Kidney glomerular epithelial cell (primary cell): ENCODE results near the gene PSME3.

Experiments used
- DNase-seq: peaks from one replicate; lab custom pipeline; 2025; lab: John Stamatoyannopoulos, UW

Gene PSME3

DNA sequence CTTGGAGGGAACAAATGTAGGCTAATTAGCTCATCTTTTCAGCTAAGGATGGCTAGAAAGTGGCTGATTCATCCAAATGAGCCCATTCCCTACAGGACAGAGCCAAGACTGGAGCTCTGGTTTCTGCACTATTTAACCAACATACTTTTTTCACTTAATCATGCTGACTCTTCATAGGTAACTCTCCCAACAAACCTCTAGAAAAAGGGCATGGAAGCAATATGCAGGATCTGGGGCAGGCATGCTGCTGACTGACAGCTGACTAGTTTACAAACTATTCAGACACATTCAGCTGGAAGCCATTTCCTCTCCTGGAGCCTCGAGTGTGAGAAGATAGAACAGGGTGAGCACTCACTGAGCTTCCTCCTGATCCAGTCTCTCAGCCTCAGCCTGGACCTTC, 15.3 kb upstream of the PSME3 start:
- DNase-seq: no peak

DNA sequence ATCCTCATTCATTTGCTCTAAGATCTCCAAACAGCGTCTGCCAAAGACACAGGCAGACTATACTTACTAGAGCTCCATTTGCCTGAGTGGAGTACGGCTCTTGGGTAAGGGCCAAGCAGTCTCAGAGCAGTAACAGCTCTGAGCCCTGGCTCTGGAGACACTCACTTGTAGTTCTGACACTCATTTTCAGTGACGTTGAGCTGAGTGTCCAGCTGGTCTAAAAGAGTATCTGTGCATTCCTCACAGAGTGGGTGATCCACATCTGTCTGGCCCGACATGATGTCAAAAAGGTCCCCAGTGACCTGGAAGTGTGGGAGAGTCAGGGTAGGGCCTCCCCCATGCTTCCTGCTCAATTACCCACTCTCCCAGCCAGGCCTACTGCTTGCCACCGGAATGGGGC, 14.8 kb upstream of the PSME3 start:
- no peak for DNase-seq

DNA sequence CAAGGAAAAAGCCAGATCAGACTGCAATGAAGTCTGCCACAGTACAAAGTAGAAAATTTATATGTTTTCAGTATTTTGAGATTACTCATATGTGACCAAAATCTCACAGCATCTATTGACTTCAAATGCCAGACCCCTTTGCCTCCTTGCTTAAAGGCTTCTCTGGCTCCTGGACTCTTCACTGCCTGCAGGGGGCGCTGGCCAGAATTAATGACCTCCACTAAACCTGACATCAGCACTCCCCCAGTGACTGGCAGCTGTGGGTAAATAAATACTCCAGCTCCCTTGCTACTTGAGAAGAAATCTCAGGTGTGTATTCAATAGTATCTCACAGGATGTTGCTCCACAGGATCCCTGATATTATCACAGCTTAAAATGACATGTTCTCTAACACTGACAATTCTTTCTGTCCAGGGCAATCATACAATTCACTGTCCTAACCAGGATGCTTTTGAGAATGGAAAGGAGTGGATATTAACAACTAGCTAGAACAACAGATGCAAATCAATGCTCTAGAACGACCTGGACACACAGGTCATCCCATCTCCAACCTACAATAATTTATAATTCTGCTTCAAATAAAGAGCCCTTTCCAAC, 13.2 kb upstream of the PSME3 start:
- DNase-seq: peak; percentile 56

DNA sequence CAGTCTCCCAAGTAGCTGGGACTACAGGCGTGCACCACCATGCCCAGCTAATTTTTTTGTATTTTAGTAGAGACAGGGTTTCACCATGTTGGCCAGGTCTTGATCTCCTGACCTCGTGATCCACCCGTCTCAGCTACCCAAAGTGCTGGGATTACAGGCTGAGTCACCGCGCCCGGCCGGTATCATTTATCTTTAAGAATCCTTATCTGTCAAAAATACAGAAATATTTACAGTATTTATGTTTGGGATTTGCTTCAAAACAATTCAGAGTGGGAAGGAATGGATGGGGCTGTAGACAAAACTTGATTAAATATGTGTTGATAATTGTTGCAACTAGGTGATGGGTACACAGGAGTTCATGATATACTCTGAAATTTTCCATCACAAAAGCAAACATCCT, 12.0 kb upstream of the PSME3 start:
- DNase-seq: no peak

DNA sequence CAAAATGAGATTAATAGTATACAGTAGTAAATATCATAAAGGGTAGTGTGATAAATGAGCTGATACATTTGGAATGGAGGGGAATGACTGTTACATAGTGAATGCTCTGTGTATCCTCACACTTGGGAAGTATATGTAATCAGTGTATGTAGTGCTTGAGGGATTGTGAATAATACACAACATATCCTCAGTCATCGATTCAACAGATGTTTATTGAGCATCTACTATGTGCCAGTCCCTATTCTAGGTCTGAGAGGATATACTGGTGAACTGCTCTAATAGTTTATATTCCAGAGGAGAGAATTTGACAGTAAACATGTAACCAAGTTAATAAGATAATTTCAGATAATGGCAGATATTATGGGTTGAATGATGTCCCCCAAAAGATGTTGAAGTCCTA, 5.7 kb upstream of the PSME3 start:
- DNase-seq: no peak

DNA sequence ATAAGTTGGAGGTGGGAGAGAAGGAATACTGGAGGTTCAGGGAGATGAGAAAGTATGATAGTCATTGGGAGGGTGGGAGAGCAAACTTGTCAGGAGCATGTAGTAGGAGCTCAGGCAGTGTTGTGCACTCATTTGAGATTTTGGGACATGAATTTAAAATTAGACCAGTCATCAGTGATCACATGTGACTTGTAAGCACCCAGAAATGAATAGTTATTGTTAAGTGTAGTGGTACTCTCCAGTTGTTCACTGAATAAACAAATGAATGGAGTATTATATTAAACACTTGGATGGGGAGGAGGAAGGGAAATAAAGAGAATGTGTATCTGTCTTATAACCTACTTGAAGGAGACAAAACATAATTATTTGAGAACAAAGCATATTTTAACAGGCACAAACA, 2.2 kb upstream of the PSME3 start:
- DNase-seq: no peak

DNA sequence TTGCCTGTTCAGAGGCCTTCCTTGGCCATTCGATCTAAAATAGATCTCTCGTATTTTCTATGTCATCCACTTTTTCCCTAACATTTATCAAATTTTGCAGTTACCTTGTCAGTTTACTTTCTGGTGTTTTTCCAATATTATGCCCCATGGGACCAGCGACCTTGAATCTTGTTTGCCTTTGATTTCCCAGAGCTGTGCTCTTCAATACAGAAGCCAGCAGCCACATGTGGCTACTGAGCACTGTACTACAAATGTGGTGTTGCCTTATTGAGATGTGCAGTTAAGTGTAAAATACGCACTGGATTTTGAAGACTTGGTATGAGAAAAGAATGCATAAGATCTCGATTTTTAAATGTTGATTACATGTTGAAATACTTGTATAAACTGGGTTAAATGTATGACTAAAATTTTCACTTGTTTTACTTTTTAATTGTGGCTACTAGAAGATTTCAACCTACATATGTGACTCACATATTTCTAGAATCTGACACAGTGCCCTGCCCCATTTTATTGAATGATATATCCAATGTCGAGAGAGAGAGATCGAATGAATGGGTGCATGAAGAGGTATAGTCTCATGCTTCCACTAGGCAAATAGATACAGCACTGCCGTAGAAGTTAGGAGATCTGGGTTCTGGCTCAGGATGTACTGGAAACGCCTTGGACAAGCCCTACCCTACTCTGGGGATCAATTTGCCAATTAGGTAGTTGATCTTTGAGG, 824 bp upstream of the PSME3 start:
- no peak for DNase-seq

DNA sequence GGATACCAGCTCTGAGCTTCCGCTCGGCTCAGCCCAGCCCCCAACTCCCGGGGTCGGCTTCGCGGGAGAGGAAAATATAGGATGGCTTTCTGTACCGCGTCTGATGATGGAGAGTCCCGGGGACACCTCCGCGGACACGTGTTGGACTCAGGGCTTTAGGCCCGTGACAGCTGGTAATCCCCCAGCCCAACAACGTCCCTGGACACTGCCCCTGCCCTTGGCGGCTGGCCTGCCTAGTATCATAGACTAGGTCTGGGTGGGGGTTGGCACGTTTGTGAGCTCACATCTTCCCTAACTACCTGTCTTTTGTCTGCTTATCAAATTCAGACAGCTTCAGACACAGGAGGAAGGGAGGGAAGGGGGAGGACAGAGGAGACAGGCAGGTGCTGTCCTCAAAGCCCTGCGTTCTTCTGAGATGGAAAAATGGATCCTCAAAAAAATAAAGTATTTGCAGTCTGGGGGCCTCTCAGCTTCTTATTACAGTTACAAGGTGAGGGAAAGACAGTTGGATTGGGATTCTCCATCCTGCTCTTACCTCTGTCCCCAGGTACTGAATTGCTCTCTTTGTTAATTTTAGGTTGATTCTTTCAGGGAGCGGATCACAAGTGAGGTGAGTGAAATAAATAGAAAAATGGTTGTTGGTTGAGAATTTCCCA, 698 bp downstream of the PSME3 start:
- DNase-seq: no peak

DNA sequence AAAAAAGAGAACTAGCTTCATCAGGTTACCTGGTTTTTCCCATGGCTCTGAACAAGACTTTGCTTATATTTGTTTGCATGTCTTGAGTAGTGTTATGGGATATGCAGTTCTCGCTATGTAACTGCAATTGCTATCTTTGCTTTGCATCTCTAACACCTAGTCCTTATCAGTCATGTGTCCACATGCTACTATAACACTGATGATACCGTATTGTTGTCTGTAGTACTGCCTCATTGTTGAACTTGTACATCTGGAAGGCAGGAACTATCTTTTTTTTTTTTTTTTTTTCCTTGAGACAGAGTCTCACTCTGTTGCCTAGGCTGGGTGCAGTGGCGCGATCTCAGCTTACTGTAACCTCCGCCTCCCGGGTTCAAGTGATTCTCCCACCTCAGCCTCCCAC, 2.5 kb downstream of the PSME3 start:
- no peak for DNase-seq

DNA sequence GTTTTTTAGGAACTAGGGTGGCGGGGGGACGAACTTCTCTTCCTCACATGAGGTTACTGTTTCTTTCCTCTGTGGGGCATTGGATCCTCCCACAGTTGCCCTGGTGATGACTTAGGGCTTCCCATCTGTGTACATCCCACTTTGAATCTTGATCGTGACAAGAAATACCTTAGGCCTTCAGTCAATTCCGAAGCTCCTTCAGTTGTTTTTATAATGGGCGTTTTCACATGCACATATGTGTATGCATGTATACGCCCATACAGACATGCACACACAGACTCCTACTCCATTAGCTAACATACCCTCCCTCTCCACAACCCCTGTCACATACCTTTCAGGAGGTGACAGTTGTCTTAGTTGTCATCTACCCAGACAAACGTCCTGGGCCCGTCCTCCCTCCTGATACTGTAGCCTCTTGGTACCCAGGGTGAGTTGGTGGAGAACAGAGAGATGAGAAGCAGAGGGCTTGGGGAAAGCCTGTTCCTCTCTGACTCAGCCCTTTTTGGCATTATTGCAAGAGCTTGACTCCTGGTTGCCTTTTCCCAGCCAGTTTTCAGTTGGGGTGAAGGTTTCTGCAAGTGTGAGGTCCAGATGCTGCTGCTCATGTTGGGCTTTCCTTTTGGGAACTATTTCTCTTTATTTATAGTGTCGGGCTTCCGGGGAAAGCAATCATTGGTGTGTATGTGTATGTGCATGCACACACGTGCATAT, 8.9 kb downstream of the PSME3 start:
- no peak for DNase-seq

DNA sequence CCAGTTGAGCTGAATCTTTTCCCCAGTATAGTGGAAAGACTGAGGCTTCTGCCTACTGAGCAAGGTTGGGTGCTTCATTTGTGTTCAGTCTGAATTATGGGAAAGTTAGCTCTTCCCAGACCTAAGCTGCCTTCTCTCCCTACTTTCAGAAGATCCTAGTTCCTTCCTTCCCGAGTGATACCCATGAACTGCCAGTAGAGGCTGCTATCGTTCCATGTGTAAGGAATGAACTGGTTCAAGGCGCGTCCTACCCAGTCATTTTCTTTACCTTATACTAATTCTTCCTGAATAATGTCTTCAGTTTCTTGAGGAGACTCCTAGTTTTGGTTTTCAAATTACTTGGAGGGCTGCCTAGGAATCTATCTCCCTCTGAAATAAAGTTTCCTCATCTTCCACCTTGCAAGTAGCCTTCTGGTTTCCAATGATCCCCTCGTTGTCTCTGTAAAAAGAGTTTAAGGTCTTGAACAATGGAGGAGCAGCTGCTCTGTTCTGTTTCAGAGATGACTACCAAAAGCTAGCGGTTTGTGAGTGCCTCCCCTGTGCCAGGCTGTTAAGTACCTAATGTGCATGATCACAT, 10.2 kb downstream of the PSME3 start:
- DNase-seq: peak; percentile 59

DNA sequence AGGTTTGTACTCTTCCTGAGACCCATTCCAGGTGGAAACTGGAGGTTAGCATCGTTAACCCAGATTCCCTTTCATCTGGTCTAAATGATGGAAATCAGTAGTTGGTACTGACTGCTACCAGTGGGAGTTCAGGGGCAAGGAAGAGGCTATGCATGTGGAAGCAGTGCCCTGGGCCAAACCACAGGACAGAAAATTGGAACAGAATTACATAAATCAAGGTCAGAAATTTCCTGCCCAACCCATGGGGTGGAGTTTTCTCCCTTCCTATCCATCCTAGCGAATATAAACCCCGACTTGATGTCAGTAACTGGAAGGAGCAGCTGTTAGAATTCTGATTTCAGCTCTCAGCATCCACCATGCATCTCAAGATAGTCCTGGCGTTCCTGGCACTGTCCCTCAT, 11.1 kb downstream of the PSME3 start, which contains the start of gene AOC2:
AOC2 (plus strand) TSS at position 310 of the 400 bp plus-strand sequence; CDS start at position 357, 47 bp downstream.
- no peak for DNase-seq

DNA sequence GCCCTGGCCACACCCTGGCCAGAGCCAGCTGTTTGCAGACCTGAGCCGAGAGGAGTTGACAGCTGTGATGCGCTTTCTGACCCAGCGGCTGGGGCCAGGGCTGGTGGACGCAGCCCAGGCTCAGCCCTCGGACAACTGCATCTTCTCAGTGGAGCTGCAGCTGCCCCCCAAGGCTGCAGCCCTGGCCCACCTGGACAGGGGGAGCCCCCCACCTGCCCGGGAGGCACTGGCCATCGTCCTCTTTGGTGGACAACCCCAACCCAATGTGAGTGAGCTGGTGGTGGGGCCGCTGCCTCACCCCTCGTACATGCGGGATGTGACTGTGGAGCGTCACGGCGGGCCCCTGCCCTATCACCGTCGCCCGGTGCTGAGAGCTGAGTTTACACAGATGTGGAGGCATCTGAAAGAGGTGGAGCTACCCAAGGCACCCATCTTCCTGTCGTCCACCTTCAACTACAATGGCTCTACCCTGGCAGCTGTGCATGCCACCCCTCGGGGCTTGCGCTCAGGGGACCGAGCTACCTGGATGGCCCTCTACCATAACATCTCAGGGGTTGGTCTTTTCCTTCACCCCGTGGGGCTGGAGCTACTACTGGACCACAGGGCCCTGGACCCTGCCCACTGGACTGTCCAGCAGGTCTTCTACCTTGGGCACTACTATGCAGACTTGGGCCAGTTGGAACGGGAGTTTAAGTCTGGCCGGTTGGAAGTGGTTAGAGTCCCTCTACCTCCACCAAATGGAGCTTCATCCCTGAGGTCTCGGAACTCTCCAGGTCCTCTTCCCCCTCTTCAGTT, 11.8 kb downstream of the PSME3 start:
- DNase-seq: no peak

DNA sequence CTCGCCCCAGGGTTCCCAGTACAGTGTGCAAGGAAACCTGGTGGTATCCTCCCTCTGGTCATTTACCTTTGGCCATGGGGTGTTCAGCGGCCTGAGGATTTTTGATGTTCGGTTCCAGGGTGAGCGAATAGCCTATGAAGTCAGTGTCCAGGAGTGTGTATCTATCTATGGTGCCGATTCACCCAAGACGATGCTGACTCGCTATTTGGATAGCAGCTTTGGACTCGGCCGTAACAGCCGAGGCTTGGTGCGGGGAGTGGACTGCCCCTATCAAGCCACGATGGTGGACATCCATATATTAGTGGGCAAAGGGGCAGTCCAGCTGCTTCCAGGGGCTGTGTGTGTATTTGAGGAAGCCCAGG, 12.3 kb downstream of the PSME3 start:
- DNase-seq: no peak

DNA sequence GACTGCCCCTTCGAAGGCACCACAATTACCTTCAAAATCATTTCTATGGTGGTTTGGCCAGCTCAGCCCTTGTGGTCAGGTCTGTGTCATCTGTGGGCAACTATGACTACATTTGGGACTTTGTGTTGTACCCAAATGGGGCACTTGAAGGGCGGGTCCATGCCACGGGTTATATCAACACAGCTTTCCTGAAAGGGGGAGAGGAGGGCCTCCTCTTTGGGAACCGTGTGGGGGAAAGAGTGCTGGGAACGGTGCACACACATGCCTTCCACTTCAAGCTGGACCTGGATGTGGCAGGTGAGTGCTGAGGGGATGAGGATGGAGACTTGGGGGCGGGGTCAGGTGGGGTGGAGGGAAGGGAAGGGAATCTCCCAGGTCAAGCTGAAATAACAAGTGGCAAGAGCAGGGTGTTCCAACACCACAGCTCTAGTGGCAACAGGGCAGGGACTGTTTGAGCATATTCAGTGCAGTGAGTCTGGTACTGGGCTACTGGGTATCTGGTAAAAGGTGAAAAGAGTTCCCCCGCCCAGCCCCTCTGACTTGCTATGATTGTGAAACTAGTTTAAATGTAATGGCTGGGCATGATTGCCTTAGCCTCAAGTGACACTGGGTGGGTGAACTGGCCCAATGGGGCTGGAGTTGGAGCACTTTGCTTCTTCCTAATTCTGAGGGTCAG, 12.9 kb downstream of the PSME3 start:
- no peak for DNase-seq

DNA sequence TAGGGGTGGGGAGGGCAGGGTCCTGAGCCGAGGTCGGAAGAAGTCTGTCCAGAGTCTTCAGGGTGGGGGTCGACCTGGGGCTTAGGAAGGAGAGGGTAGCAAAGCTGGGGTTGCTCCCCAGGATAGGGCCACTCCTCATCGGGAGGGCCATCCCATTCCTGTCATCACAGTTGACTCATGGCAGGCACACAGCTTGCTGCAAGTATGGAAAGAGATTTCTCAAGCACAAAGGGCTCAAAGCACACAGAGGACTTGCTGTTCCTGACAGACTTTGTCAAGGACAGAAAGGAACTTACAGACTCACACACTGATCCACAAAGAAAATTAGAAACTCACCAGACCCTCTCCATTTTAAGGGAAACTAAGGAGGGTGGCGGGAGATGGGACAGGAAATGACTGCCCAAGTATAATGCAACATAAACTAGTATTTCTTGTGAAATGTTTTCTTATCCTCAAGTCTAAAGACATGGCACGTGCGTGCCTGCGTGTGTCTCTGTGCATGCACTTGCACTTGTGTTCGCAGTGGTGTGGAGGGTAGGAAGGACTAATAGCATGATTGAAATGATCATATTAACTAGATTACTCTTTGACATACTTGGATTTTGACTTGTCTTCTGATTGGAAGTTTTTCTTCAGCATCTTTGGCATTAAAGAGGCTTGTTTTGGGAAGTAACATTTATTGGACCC, 13.5 kb downstream of the PSME3 start:
- no peak for DNase-seq

DNA sequence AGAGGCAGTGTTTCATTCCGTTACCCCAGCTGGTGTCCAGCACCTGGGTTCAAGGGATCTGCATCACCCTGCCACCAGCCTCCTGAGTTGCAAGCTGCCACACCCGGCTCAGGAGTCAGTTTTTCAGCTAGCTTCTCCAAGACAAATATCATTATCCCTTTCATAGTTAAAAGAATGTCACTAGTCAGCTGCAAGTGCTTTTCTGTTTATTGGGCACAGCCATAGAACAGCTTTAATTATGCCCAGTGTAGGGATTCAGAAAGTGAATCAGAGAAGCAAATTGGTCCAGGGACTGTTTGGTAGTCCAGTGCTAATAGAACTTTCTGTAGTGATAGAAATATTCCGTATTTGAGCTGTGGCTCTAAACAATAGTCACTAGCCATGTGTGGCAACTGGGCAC, 14.9 kb downstream of the PSME3 start:
- no peak for DNase-seq

DNA sequence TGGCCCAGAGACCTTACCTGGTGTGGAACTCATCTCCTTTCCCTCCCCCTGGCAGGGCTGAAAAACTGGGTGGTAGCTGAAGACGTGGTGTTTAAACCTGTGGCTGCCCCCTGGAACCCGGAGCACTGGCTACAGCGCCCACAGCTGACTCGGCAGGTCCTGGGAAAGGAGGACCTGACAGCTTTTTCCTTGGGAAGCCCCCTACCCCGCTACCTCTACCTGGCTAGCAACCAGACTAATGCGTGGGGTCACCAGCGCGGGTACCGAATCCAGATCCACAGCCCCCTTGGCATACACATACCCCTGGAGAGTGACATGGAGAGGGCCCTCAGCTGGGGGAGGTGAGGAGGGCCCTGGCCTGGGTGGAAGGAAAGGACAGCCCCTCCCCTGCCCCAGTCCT, 15.8 kb downstream of the PSME3 start:
- no peak for DNase-seq

DNA sequence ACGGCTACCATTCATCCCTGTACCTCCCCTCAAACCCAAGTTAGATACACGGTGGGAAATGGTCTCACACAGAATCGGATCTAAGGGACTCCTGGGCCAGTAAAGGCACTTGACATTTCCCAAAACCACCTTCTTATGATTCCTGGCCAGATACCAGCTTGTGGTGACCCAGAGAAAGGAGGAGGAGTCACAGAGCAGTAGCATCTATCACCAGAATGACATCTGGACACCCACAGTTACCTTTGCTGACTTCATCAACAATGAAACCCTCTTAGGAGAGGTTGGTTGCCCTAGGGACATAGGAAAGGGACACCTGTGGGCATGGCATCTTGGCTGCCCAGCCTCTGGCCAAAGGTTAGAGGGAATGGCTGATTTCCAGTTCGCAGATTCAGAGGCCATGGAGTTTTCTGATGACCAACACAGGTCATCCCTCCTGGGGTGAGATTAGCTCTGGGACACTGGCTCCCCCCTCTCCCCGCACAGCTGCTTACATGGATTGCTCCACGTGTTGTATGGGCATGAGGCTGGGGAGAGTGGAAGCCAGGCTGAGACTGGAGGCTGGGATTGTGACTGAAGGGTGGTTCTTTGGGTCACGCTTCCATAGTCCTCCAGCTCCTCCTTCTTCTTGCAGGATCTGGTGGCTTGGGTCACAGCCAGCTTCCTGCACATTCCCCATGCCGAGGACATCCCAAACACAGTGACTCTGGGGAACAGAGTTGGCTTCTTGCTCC, 16.4 kb downstream of the PSME3 start:
- peak; percentile 13 for DNase-seq

DNA sequence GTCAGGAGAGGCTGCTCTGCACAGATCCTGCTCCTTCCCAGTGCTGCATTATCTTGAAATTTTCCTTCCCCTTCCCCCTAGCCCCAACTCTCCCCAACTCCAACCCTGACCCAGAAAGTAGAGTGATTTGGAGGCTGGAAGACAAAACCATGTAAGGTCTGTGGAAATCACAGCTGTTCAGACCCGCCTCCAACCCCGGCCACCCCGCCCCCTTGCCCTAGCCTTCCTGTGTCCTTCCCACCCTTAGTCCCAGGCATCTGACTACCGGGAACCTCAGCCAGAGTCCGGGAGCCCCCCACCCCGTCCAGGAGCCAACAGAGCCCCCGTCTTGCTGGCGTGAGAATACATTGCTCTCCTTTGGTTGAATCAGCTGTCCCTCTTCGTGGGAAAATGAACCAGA, 17.8 kb downstream of the PSME3 start, which contains the start of gene AOC3:
AOC3 (plus strand) TSS at position 246 of the 400 bp plus-strand sequence; CDS start at position 391, 145 bp downstream.
- DNase-seq: no peak
